Stomach (tissue), 4 donors: ENCODE results near the gene FAM168B.
A peak's percentile ranks its signal among the peaks of the same experiment; 100 is the strongest.

Source experiments
- EP300 ChIP-seq: sonication (generic); formaldehyde crosslinking; IDR thresholded peaks from one replicate; pipeline ENCODE4 v1.6.1; 2017; ENCODE audit warnings: antibody characterized with exemption
- POLR2A ChIP-seq, 4 donors: fragments of 450-650 bp; IDR thresholded peaks; one replicate each; pipeline ENCODE4 v1.6.1; 2016; ENCODE audit warnings: antibody characterized with exemption in 4 of 4, control low read depth in 2 of 4, mild to moderate bottlenecking in 1 of 4, moderate library complexity in 1 of 4
- POLR2AphosphoS5 ChIP-seq, 3 donors: sonication (generic); formaldehyde crosslinking; IDR thresholded peaks; one replicate each; pipeline ENCODE4 v1.6.1; 2016; ENCODE audit warnings: antibody characterized with exemption in 3 of 3
- TF ChIP-seq, protein P1 (sequence below), 7 experiments: fragments of 450-650 bp in 4 of 7; fragments of 200-600 bp in 3 of 7; sonication (generic) in 3 of 7; IDR thresholded peaks; one replicate each; pipeline ENCODE4 v1.5.1; 2016 to 2019; ENCODE audit warnings: antibody characterized with exemption in 7 of 7, control low read depth in 2 of 7, mild to moderate bottlenecking in 1 of 7

DNA sequence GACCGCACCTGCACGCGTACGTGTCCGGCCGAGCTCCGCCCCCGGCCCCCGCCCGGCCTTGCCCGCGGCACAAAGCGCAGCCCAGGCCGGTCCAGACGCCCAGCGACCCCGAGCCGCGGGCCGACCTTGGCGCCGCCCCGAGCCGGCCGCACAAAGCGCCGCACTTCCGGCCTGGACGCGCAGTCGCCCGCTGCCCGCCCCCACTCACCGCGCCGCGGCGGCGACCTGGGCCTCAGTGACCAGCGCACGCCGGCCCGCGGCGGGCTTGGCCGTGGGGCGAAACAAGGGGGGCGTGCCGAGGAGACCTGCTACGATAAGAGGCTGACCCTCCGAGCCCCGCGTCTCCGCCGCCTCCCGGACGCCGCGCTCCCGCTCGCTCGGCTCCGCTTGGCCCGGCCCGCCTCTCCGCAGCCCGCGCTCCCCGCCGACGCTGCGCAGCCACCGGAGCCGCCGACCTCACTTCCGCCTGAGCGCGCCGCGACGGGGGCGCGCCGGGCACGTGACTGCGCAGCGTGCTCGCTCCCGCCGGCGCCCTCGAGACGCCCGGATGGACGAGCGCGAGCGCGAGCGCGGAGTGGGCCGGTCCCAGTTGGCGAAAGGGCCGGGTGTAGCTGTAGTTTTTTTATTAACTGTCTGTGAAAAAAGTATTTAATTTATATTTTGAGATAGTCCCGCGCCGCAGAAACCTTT lies at the start of gene FAM168B:
- TF ChIP-seq POLR2AphosphoS5 (IDR thresholded peaks at IDR 0.05) (peak; percentile 69 to 95 (median 88)), POLR2A (IDR thresholded peaks at IDR 0.05) (no peak), EP300 (no peak)
- TF ChIP-seq, protein P1, sequence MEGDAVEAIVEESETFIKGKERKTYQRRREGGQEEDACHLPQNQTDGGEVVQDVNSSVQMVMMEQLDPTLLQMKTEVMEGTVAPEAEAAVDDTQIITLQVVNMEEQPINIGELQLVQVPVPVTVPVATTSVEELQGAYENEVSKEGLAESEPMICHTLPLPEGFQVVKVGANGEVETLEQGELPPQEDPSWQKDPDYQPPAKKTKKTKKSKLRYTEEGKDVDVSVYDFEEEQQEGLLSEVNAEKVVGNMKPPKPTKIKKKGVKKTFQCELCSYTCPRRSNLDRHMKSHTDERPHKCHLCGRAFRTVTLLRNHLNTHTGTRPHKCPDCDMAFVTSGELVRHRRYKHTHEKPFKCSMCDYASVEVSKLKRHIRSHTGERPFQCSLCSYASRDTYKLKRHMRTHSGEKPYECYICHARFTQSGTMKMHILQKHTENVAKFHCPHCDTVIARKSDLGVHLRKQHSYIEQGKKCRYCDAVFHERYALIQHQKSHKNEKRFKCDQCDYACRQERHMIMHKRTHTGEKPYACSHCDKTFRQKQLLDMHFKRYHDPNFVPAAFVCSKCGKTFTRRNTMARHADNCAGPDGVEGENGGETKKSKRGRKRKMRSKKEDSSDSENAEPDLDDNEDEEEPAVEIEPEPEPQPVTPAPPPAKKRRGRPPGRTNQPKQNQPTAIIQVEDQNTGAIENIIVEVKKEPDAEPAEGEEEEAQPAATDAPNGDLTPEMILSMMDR (IDR thresholded peaks at IDR 0.05): no peak
